HG03108 (cell line): ENCODE results near the gene SLC26A9.

Experiments
- ATAC-seq: cut with Tn5 transposase; IDR thresholded peaks from one replicate; pipeline ENCODE4 v1.9.1; 2021; ENCODE audit warnings: moderate library complexity; ENCODE audit not compliant: unreplicated experiment

SLC26A9 gene

GRCh38 chr1:205927676-205928075, 15.6 kb downstream of the SLC26A9 start:
- no peak for ATAC-seq

- no peak for ATAC-seq
These were observed 16.0 kb downstream of the SLC26A9 start for GRCh38 chr1:205927247-205927646.

- ATAC-seq, result no peak
These were observed 16.6 kb downstream of the SLC26A9 start for GRCh38 chr1:205926636-205927035.

GRCh38 chr1:205926213-205926612, 17.0 kb downstream of the SLC26A9 start:
- ATAC-seq, result no peak

GRCh38 chr1:205925736-205926135, 17.5 kb downstream of the SLC26A9 start:
- no peak for ATAC-seq

- no peak for ATAC-seq
These were observed 18.8 kb downstream of the SLC26A9 start for GRCh38 chr1:205924460-205924790.

- ATAC-seq, result no peak
These were observed 19.4 kb downstream of the SLC26A9 start for GRCh38 chr1:205923651-205924459.

GRCh38 chr1:205922806-205923205, 20.4 kb downstream of the SLC26A9 start:
- no peak for ATAC-seq

- ATAC-seq, result no peak
These were observed 20.9 kb downstream of the SLC26A9 start for GRCh38 chr1:205922314-205922713.

- no peak for ATAC-seq
These were observed 21.7 kb downstream of the SLC26A9 start for GRCh38 chr1:205921570-205921909.

GRCh38 chr1:205920861-205921569, 22.2 kb downstream of the SLC26A9 start:
- no peak for ATAC-seq

- ATAC-seq, result no peak
These were observed 23.1 kb downstream of the SLC26A9 start for GRCh38 chr1:205920159-205920558.

- no peak for ATAC-seq
These were observed 24.1 kb downstream of the SLC26A9 start for GRCh38 chr1:205918955-205919746.

- ATAC-seq, result no peak
These were observed 25.6 kb downstream of the SLC26A9 start for GRCh38 chr1:205917466-205918238.

- no peak for ATAC-seq
These were observed 26.7 kb downstream of the SLC26A9 start for GRCh38 chr1:205916541-205916940.

GRCh38 chr1:205915354-205915990, 27.8 kb downstream of the SLC26A9 start:
- no peak for ATAC-seq

- no peak for ATAC-seq
These were observed 28.5 kb downstream of the SLC26A9 start for GRCh38 chr1:205914730-205915129.

GRCh38 chr1:205914155-205914507, 29.1 kb downstream of the SLC26A9 start:
- ATAC-seq, result no peak

- no peak for ATAC-seq
These were observed 29.7 kb downstream of the SLC26A9 start for GRCh38 chr1:205913451-205914154.

- ATAC-seq, result no peak
These were observed 35.5 kb downstream of the SLC26A9 start for GRCh38 chr1:205907794-205908193.
